ENCODE results near the gene DYNC1I2.
A peak's percentile ranks its signal among the peaks of the same experiment; 100 is the strongest.

The DYNC1I2 gene

GRCh38 chr2:171687287-171688128, at the start of gene DYNC1I2:
Gene DYNC1I2 (plus strand): TSS chr2:171687469. CDS start chr2:171690156, 2,687 bp downstream.
- DNase-seq (ENCODE audit: low read depth in 2 of 2), result peak; percentile 18 to 55

- DNase-seq (ENCODE audit: low read depth in 2 of 2), result no peak
These were observed 35.4 kb upstream of the DYNC1I2 start for GRCh38 chr2:171651667-171652415.

- no peak for DNase-seq (ENCODE audit: low read depth in 2 of 2)
These were observed 34.9 kb upstream of the DYNC1I2 start for GRCh38 chr2:171652416-171652785.

- DNase-seq (ENCODE audit: low read depth in 2 of 2), result no peak
These were observed 31.7 kb upstream of the DYNC1I2 start for GRCh38 chr2:171655586-171655985.

- no peak for DNase-seq (ENCODE audit: low read depth in 2 of 2)
These were observed 20.2 kb upstream of the DYNC1I2 start for GRCh38 chr2:171667041-171667440.

GRCh38 chr2:171668183-171668582, 19.1 kb upstream of the DYNC1I2 start:
- no peak for DNase-seq (ENCODE audit: low read depth in 2 of 2)

- DNase-seq (ENCODE audit: low read depth in 2 of 2), result no peak
These were observed 18.1 kb upstream of the DYNC1I2 start for GRCh38 chr2:171669121-171669520.

GRCh38 chr2:171670655-171671054, 16.6 kb upstream of the DYNC1I2 start:
- DNase-seq (ENCODE audit: low read depth in 2 of 2), result no peak

- DNase-seq (ENCODE audit: low read depth in 2 of 2), result no peak
These were observed 15.4 kb upstream of the DYNC1I2 start for GRCh38 chr2:171671867-171672266.

GRCh38 chr2:171673905-171674304, 13.4 kb upstream of the DYNC1I2 start:
- DNase-seq (ENCODE audit: low read depth in 2 of 2), result no peak

GRCh38 chr2:171675810-171676345, 11.4 kb upstream of the DYNC1I2 start:
- DNase-seq (ENCODE audit: low read depth in 2 of 2), result no peak

GRCh38 chr2:171678619-171679018, 8.7 kb upstream of the DYNC1I2 start:
- DNase-seq (ENCODE audit: low read depth in 2 of 2), result no peak

GRCh38 chr2:171688129-171688465, 828 bp downstream of the DYNC1I2 start:
- DNase-seq (ENCODE audit: low read depth in 2 of 2), result no peak

- DNase-seq (ENCODE audit: low read depth in 2 of 2), result no peak
These were observed 5.1 kb downstream of the DYNC1I2 start for GRCh38 chr2:171692331-171692730.

- no peak for DNase-seq (ENCODE audit: low read depth in 2 of 2)
These were observed 15.7 kb downstream of the DYNC1I2 start for GRCh38 chr2:171702781-171703556.

- no peak for DNase-seq (ENCODE audit: low read depth in 2 of 2)
These were observed 16.5 kb downstream of the DYNC1I2 start for GRCh38 chr2:171703574-171704347.

- no peak for DNase-seq (ENCODE audit: low read depth in 2 of 2)
These were observed 19.0 kb downstream of the DYNC1I2 start for GRCh38 chr2:171706152-171706803.

GRCh38 chr2:171707752-171708151, 20.5 kb downstream of the DYNC1I2 start:
- DNase-seq (ENCODE audit: low read depth in 2 of 2), result no peak

- DNase-seq (ENCODE audit: low read depth in 2 of 2), result no peak
These were observed 21.9 kb downstream of the DYNC1I2 start for GRCh38 chr2:171709011-171709685.

- DNase-seq (ENCODE audit: low read depth in 2 of 2), result no peak
These were observed 24.1 kb downstream of the DYNC1I2 start for GRCh38 chr2:171711351-171711750.

Measured in stimulated activated CD4-positive, alpha-beta T cell treated with anti-CD3 and anti-CD28 coated beads, Interleukin-1b, Interleukin-23, amount 100 ng/mL, for 1 hour (primary cell).